WI38 (cell line): Measurements from ENCODE around the gene ADCYAP1R1.

Experiments
- H3K4me3 ChIP-seq: 2 replicates; pipeline ENCODE4 v1.5.1; 2011; ENCODE audit warnings: low read depth, mild to moderate bottlenecking, control low read depth, low read length
- TF ChIP-seq, protein P1 (sequence below): IDR thresholded peaks from 2 replicates; pipeline ENCODE4 v1.5.1; 2012; ENCODE audit warnings: low read depth, mild to moderate bottlenecking, control low read depth, low read length

Gene ADCYAP1R1

DNA sequence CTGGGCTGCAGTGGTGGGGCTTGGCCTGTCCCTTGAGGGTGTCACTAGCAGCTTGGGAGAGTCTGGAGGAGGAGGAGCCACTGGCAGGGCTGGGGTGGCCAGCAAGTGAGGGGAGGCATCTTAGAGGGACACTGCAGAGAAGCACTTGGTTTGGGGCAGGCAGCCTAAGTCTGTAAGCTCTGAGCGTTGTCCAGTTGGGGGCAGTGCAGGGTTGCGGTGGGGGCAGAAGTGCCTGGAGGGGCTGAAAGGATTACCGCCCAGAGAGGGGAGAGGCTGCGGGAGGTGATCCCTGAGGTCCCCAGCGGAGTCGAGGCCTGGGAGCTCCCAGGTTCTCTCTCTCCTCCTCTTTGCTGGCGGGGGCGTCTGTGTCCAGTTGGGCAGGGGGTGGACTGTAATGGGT is 7.4 kb downstream of the ADCYAP1R1 start:
- TF ChIP-seq, protein P1, sequence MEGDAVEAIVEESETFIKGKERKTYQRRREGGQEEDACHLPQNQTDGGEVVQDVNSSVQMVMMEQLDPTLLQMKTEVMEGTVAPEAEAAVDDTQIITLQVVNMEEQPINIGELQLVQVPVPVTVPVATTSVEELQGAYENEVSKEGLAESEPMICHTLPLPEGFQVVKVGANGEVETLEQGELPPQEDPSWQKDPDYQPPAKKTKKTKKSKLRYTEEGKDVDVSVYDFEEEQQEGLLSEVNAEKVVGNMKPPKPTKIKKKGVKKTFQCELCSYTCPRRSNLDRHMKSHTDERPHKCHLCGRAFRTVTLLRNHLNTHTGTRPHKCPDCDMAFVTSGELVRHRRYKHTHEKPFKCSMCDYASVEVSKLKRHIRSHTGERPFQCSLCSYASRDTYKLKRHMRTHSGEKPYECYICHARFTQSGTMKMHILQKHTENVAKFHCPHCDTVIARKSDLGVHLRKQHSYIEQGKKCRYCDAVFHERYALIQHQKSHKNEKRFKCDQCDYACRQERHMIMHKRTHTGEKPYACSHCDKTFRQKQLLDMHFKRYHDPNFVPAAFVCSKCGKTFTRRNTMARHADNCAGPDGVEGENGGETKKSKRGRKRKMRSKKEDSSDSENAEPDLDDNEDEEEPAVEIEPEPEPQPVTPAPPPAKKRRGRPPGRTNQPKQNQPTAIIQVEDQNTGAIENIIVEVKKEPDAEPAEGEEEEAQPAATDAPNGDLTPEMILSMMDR, result no peak
- H3K4me3 ChIP-seq, result no peak overlapping the region

DNA sequence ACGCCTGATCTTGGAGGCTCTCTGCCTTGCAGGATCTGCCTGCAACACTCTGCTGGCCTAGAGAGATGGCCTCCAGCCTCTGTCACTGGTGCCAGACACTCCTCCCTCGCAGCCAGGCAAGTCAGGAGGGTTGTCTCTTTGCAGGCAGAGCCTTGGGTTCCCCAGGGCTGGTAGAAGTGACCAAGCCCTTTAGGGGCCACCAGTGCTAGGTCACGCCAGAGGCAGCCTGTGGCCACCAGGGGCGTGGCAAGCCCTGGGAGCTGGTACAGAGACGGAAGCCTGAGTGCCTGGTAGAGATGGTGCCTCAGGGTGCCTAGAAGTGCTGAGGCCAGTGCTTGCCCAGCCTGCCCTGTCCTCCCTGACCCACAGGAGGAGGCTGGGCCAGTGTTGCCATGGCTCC is 9.1 kb downstream of the ADCYAP1R1 start:
- TF ChIP-seq, protein P1, result no peak
- no peak overlapping the region for H3K4me3 ChIP-seq

DNA sequence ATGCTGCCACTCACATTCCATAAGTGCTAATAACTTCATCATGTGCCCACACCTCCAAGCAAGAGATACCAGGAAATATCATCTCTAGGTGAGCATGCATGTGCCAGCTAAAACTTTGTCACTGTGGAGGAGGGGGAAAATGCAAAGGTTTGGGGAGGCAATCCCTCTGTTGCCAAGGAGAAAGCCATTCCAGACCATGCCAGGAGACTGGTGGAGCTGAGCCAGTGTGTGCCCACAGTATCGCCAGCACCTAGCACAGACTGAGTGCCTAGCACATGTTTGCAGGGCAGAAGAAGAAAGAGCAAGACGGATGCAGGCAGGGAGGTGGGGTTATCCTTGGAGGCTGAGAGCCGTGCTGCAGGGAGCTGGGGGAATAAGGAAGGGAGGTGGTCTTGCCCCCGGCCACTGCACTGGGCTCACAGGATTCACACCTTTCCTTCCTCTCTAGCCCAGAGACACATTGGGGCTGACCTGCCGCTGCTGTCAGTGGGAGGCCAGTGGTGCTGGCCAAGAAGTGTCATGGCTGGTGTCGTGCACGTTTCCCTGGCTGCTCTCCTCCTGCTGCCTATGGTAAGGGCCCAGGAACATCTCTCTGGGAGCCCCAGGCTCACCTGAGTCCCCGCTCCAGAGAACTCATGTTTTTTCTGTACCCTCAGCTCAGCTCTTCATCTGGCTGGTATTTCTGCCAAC is 10.8 kb downstream of the ADCYAP1R1 start:
- H3K4me3 ChIP-seq, result no peak overlapping the region
- TF ChIP-seq, protein P1, result no peak

DNA sequence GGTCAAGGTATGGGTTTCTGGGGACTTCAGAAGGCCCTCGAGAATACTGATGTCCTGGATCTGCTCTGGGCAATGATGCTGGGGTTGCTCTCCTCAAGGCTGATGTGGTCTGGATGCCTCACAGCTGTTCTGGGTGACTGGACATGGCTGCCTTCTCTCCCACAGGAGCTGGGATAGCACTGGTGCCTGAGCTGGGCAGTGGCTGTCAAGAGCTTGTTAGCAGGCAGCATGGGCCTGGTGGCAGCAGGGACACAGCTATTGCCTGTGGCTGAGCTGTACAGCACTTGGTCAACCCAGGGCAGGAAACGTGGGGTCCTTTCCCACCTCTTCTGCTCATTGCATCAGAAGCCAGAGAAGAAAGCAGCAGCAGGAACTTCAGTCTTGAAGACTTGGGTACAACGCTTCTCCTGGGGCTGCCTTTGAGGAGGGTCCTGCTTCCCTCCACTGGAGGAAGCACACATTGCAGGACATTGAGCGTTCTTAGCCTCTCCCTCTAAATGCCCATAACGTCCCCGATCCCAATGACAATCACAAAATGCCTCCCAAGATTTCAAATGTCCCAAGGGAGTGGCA is 13.0 kb downstream of the ADCYAP1R1 start:
- no peak overlapping the region for H3K4me3 ChIP-seq
- TF ChIP-seq, protein P1, result no peak

DNA sequence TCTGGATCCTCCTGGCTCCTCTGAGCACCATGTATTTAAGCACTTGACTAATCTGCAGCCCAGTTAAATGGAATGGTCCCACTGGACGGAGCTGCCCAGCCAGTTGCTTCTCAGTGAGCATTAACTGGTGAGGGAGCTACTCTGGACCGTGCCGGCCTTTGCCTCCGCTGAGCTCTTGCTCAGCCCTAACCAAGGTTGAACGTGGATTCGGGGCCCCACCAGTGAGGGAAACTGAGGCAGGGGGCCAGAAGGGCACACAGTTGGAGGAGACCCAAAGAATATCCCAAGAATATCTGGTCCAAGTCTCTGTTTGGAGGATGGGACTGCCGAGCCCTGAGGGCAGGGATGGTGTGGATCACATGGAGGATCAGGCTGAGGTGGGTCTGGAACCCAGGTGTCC is 13.7 kb downstream of the ADCYAP1R1 start:
- no peak overlapping the region for H3K4me3 ChIP-seq
- TF ChIP-seq, protein P1, result no peak

DNA sequence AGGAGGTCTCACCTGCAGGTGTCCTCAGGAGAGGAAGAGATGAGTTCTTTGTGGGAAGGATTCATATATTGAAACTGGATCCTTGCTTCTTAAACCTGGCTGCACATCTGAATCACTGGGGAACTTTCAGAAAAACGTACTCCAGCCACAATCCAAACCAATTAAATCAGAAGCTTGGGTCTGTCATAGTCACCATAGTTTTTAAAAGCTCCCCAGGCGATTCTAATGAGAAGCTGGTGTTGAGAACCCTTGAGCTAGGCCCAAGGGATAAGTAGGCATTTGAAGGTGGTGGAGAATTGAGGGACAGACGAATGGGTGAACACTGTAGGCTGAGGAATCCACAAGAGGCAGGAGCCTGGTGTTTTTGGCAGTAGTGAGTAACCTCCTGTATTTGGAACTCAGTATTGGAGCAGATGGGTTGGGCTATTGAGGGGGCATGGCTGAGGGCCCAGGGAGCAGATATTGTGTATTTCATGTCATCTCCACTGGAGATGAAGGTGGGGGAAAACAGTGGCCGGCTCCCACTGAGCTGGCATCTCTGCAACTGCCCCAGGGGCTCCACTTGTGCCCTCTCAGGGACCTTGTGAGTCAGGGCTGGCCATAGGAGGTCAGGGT is 14.5 kb downstream of the ADCYAP1R1 start:
- TF ChIP-seq, protein P1, result no peak
- H3K4me3 ChIP-seq, result no peak overlapping the region

DNA sequence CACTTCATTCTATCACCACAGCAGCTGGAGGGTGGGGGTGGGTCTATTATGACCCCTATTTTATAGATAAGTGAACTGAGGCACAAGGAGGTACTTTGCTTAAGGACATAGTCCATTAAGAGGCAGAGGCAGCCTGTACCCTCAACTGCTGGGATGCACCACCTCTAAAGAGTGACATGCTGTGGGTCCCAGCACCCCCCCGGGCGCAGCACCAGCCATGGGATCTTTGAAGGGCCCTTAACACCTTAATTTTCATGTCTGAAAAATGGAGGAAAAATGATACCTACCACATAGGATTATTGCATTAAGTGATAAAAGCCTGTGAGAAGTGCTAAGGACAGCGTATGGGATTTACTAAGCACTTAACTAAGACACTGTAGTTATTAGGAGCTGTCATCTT is 15.4 kb downstream of the ADCYAP1R1 start:
- no peak overlapping the region for H3K4me3 ChIP-seq
- TF ChIP-seq, protein P1, result no peak
